ENCODE measurements around the gene TOM1L1.

DNA sequence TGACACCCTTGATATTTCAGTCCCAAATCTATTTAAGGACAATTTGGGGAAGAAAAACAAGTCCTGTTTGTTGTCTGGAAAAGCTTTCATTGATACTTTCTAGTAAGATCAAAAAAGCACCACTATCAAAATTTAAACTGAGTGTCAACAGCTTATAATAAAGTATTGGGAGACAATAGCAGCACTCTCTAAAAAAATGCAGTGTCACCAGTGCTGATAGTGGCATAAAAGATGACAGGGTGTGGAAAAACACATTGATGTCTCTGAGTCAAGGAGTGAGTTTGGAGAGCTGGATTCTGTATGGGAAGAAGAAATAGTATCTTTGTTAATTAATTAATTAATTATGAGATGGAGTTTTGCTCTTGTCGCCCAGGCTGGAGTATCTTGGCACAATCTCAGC lies 8.3 kb upstream of the TOM1L1 start:
- TF ChIP-seq, protein P1, sequence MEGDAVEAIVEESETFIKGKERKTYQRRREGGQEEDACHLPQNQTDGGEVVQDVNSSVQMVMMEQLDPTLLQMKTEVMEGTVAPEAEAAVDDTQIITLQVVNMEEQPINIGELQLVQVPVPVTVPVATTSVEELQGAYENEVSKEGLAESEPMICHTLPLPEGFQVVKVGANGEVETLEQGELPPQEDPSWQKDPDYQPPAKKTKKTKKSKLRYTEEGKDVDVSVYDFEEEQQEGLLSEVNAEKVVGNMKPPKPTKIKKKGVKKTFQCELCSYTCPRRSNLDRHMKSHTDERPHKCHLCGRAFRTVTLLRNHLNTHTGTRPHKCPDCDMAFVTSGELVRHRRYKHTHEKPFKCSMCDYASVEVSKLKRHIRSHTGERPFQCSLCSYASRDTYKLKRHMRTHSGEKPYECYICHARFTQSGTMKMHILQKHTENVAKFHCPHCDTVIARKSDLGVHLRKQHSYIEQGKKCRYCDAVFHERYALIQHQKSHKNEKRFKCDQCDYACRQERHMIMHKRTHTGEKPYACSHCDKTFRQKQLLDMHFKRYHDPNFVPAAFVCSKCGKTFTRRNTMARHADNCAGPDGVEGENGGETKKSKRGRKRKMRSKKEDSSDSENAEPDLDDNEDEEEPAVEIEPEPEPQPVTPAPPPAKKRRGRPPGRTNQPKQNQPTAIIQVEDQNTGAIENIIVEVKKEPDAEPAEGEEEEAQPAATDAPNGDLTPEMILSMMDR (IDR thresholded peaks at IDR 0.05), result no peak
- TF ChIP-seq POLR2A (IDR thresholded peaks at IDR 0.05), result no peak
